ENCODE data around the gene IL10. TPM values are rescaled to one million over a fixed set of nuclear protein-coding genes. Genes with fewer than 3 reads are reported as not detected.
A peak's percentile ranks its signal among the peaks of the same experiment; 100 is the strongest.

Gene IL10
- total RNA-seq, 6 donors from 2014 or later = 0.55 to 5.2 (median 3.3) TPM

- Histone ChIP-seq H3K27me3 (no peaks in the 10 kb centered on the region), H3K4me3 (no peak overlapping the region), H3K9me3 (no peaks in the 10 kb centered on the region), H3K27ac (no peak overlapping the region), H3K36me3 (peaks cover 29 to 64% (median 58%) of the 10 kb centered on the region in 4 donors), H3K4me1 (peaks cover 0 to 17% (median 10%) of the 10 kb centered on the region in 4 donors)
- ATAC-seq (ENCODE audit: low FRiP score in 2 of 2) = no peak
- DNase-seq = no peak
- 80 to 86% methylated on average over 8 to 11 of the region's 11 CpGs for WGBS, 2 donors
- TF ChIP-seq POLR2A (IDR thresholded peaks at IDR 0.05) = no peak
- TF ChIP-seq POLR2AphosphoS5 (IDR thresholded peaks at IDR 0.05) = no peak
- TF ChIP-seq CTCF (IDR thresholded peaks at IDR 0.05) = no peak
- no peak for TF ChIP-seq EP300 (IDR thresholded peaks at IDR 0.05)
These were observed 39.3 kb downstream of the IL10 start for GRCh38 chr1:206732992-206733391.

GRCh38 chr1:206732508-206732907 is 39.8 kb downstream of the IL10 start:
- H3K27ac ChIP-seq = no peak overlapping the region
- H3K4me3 ChIP-seq = no peak overlapping the region
- H3K36me3 ChIP-seq = peaks cover 29 to 64% (median 58%) of the 10 kb centered on the region in 4 donors
- ATAC-seq (ENCODE audit: low FRiP score in 2 of 2) (no peak), DNase-seq (peak in 1 of 2 donors; percentile 53)
- H3K27me3 ChIP-seq = no peaks in the 10 kb centered on the region
- 91 to 94% methylated on average over 11 of the region's 11 CpGs for WGBS, 2 donors
- peaks cover 0 to 15% (median 8%) of the 10 kb centered on the region in 4 donors for H3K4me1 ChIP-seq
- TF ChIP-seq EP300 (IDR thresholded peaks at IDR 0.05) (no peak), POLR2A (IDR thresholded peaks at IDR 0.05) (no peak), CTCF (IDR thresholded peaks at IDR 0.05) (no peak), POLR2AphosphoS5 (IDR thresholded peaks at IDR 0.05) (no peak)
- no peaks in the 10 kb centered on the region for H3K9me3 ChIP-seq

GRCh38 chr1:206729507-206729906 is 42.8 kb downstream of the IL10 start:
- WGBS, 2 donors = 92 to 95% methylated on average over 3 of the region's 3 CpGs
- Histone ChIP-seq H3K4me1 (peaks cover 21 to 30% (median 22%) of the 10 kb centered on the region in 4 donors), H3K27me3 (no peaks in the 10 kb centered on the region), H3K4me3 (no peak overlapping the region), H3K9me3 (no peaks in the 10 kb centered on the region), H3K27ac (no peak overlapping the region), H3K36me3 (peaks cover 29 to 55% (median 52%) of the 10 kb centered on the region in 4 donors)
- DNase-seq (no peak), ATAC-seq (ENCODE audit: low FRiP score in 2 of 2) (no peak)
- TF ChIP-seq EP300 (IDR thresholded peaks at IDR 0.05) (no peak), CTCF (IDR thresholded peaks at IDR 0.05) (no peak), POLR2AphosphoS5 (IDR thresholded peaks at IDR 0.05) (no peak), POLR2A (IDR thresholded peaks at IDR 0.05) (no peak)

GRCh38 chr1:206729050-206729449 is 43.2 kb downstream of the IL10 start:
- H3K27me3 ChIP-seq = no peaks in the 10 kb centered on the region
- 92 to 97% methylated on average over 6 of the region's 6 CpGs for WGBS, 2 donors

More at GRCh38 chr1:206729050-206729449, 43.2 kb downstream of the IL10 start:
- TF ChIP-seq EP300 (IDR thresholded peaks at IDR 0.05) (no peak), POLR2A (IDR thresholded peaks at IDR 0.05) (no peak), CTCF (IDR thresholded peaks at IDR 0.05) (no peak), POLR2AphosphoS5 (IDR thresholded peaks at IDR 0.05) (no peak)
- Histone ChIP-seq H3K27ac (no peak overlapping the region), H3K4me1 (peaks cover 25 to 35% (median 26%) of the 10 kb centered on the region in 4 donors), H3K4me3 (no peak overlapping the region), H3K36me3 (peaks cover 29 to 55% (median 49%) of the 10 kb centered on the region in 4 donors), H3K9me3 (no peaks in the 10 kb centered on the region)
- ATAC-seq (ENCODE audit: low FRiP score in 2 of 2) (no peak), DNase-seq (no peak)

Measured in upper lobe of left lung (tissue), 6 donors.